Measurements from ENCODE around the gene POLE4.

DNA sequence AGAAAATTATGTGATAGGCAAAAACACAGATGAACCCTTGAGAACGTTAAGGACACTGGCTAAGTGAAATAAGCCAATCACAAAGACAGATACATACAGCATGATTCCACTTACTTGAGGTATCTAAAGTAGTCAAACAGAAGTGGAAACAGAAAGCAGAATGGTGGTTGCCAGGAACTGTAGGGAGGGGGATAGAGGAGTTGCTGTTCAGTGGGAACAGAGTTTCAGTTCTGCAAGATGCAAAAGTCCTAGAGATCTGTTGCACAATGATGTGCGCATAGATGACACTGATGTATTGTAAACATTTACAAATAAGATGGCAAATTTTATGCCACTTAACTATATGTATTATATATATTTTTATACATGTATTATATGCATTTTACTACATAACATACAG, 59.7 kb downstream of the POLE4 start:
- TF ChIP-seq EZH2 (IDR thresholded peaks at IDR 0.05; ENCODE audit: insufficient read depth, poor library complexity, severe bottlenecking) (no peak), EZH2phosphoT487 (IDR thresholded peaks at IDR 0.05; ENCODE audit: insufficient read depth, low read depth) (no peak)
